NOMO-1 (cell line): Measurements from ENCODE around the gene ZNF276.
"Not testable (repeated sequence)": the region's sequence is repeated elsewhere in the genome, so short reads cannot be mapped to it uniquely, and the experiment has no call there.

Experiments
- DNase-seq, 2 experiments: peaks; one replicate each; lab custom pipeline; 2025; ENCODE audit not compliant: unreplicated experiment in 2 of 2; lab: John Stamatoyannopoulos, UW

ZNF276 gene

GRCh38 chr16:89720813-89721545 is at the start of gene ZNF276, which contains the start of gene VPS9D1:
ZNF276 (plus strand) TSS chr16:89721537; CDS start chr16:89721641, 104 bp downstream.
VPS9D1 (minus strand) TSS chr16:89720898; CDS start chr16:89720861, 37 bp downstream.
- peak; percentile 50 to 74 for DNase-seq

- not testable (repeated sequence) for DNase-seq
Observed at GRCh38 chr16:89671565-89671964, 49.8 kb upstream of the ZNF276 start.

GRCh38 chr16:89672177-89672941 is 49.0 kb upstream of the ZNF276 start:
- DNase-seq: no peak

GRCh38 chr16:89678258-89678657 is 43.1 kb upstream of the ZNF276 start:
- no peak for DNase-seq

GRCh38 chr16:89685916-89686315 is 35.4 kb upstream of the ZNF276 start:
- no peak for DNase-seq

- DNase-seq: peak; percentile 80 to 88
Observed at GRCh38 chr16:89686520-89687091, 34.7 kb upstream of the ZNF276 start, which contains the start of gene CDK10. CDK10 (plus strand) TSS chr16:89686689; CDS start chr16:89686711, 22 bp downstream.

- DNase-seq: no peak
Observed at GRCh38 chr16:89687092-89687940, 34.0 kb upstream of the ZNF276 start.

- no peak for DNase-seq
Observed at GRCh38 chr16:89688395-89688794, 32.9 kb upstream of the ZNF276 start.

- DNase-seq: no peak
Observed at GRCh38 chr16:89689142-89689541, 32.2 kb upstream of the ZNF276 start.

GRCh38 chr16:89689621-89690020 is 31.7 kb upstream of the ZNF276 start:
- DNase-seq: not testable (repeated sequence)

- DNase-seq: no peak
Observed at GRCh38 chr16:89690392-89690901, 30.9 kb upstream of the ZNF276 start.

- DNase-seq: no peak
Observed at GRCh38 chr16:89691231-89691985, 29.9 kb upstream of the ZNF276 start.

- DNase-seq: no peak
Observed at GRCh38 chr16:89691986-89692569, 29.3 kb upstream of the ZNF276 start.

- no peak for DNase-seq
Observed at GRCh38 chr16:89693289-89693731, 28.0 kb upstream of the ZNF276 start.

GRCh38 chr16:89693931-89694783 is 27.2 kb upstream of the ZNF276 start:
- DNase-seq: no peak

- DNase-seq: not testable (repeated sequence)
Observed at GRCh38 chr16:89694784-89695085, 26.6 kb upstream of the ZNF276 start.

- DNase-seq: no peak
Observed at GRCh38 chr16:89695086-89695874, 26.1 kb upstream of the ZNF276 start.
